Measurements from ENCODE around the gene PSMD2.

DNA sequence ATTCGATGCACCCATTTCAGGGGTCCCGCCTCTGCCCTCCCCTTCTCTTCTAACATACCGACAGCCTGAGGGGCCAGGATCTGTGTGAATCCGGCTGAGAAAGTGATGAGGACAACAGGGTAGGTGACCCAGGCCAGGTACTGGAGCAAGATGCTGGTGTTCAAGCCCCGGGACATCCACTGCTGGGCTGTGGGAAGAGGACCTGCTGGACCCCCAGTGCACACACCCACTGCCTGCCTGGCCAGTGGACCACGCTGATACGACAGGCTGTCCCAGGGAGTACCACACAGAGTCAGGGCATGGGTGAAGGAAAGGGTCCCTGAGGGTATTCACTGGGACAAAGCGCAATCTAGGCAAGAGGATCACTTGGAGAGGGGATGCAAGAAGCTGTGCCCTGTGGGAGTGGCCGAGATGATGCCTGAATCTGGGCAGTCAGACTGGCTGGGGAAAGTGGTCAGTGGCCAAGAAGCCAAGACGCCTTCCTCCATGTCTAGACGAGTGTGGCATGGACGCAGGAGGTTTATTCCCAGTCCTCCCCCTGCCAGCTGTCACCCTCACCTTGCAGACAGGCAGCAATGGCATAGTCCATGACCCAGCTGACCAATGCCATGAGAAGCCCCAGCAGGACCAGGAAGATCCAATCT lies 59.2 kb downstream of the PSMD2 start:
- TF ChIP-seq, protein P1, sequence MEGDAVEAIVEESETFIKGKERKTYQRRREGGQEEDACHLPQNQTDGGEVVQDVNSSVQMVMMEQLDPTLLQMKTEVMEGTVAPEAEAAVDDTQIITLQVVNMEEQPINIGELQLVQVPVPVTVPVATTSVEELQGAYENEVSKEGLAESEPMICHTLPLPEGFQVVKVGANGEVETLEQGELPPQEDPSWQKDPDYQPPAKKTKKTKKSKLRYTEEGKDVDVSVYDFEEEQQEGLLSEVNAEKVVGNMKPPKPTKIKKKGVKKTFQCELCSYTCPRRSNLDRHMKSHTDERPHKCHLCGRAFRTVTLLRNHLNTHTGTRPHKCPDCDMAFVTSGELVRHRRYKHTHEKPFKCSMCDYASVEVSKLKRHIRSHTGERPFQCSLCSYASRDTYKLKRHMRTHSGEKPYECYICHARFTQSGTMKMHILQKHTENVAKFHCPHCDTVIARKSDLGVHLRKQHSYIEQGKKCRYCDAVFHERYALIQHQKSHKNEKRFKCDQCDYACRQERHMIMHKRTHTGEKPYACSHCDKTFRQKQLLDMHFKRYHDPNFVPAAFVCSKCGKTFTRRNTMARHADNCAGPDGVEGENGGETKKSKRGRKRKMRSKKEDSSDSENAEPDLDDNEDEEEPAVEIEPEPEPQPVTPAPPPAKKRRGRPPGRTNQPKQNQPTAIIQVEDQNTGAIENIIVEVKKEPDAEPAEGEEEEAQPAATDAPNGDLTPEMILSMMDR (IDR thresholded peaks at IDR 0.05), result no peak
- no peak for TF ChIP-seq POLR2A (IDR thresholded peaks at IDR 0.05)
- TF ChIP-seq POLR2AphosphoS5 (IDR thresholded peaks at IDR 0.05; ENCODE audit: insufficient read depth in 1 of 2, low read depth in 1 of 2), result no peak

All from vagina (tissue), 2 donors.